Esophagus muscularis mucosa (tissue), 3 donors: Measurements from ENCODE around the gene PTPRN2.

ENCODE experiments used
- CTCF ChIP-seq, 3 experiments: fragments of 200-600 bp in 2 of 3; fragments of 450-650 bp in 1 of 3; sonication (generic) in 2 of 3; IDR thresholded peaks; one replicate each; pipeline ENCODE4 v1.5.1; 2017 to 2019; ENCODE audit warnings: antibody characterized with exemption in 3 of 3, mild to moderate bottlenecking in 2 of 3, moderate library complexity in 1 of 3
- POLR2AphosphoS5 ChIP-seq, 2 donors: sonication (generic); formaldehyde crosslinking; IDR thresholded peaks; one replicate each; pipeline ENCODE4 v1.6.1; 2017; ENCODE audit warnings: antibody characterized with exemption in 2 of 2

- TF ChIP-seq POLR2AphosphoS5 (IDR thresholded peaks at IDR 0.05): no peak
- TF ChIP-seq CTCF (IDR thresholded peaks at IDR 0.05): no peak
Measured at GRCh38 chr7:157791666-157792065, 796.0 kb downstream of the PTPRN2 start.
